ENCODE measurements around the gene TM4SF1. TPM values are rescaled to one million over a fixed set of nuclear protein-coding genes. Genes with fewer than 3 reads are reported as not detected.

TM4SF1 gene
- 125 TPM for total RNA-seq

- ATAC-seq: peak; percentile 92
Observed at GRCh38 chr3:149377408-149378364, at the start of gene TM4SF1. Gene TM4SF1, minus strand, starts transcription at chr3:149377649. Its CDS starts 102 bp downstream, at chr3:149377547.

- no peak for ATAC-seq
Observed at GRCh38 chr3:149426325-149426724, 48.9 kb upstream of the TM4SF1 start.

- ATAC-seq: no peak
Observed at GRCh38 chr3:149424918-149425317, 47.5 kb upstream of the TM4SF1 start.

- ATAC-seq: no peak
Observed at GRCh38 chr3:149421764-149422163, 44.3 kb upstream of the TM4SF1 start.

GRCh38 chr3:149419816-149420215 is 42.4 kb upstream of the TM4SF1 start:
- no peak for ATAC-seq

GRCh38 chr3:149417727-149418126 is 40.3 kb upstream of the TM4SF1 start:
- no peak for ATAC-seq

GRCh38 chr3:149417174-149417573 is 39.7 kb upstream of the TM4SF1 start:
- no peak for ATAC-seq

GRCh38 chr3:149415484-149415883 is 38.0 kb upstream of the TM4SF1 start:
- no peak for ATAC-seq

GRCh38 chr3:149414557-149415231 is 37.2 kb upstream of the TM4SF1 start:
- no peak for ATAC-seq

- no peak for ATAC-seq
Observed at GRCh38 chr3:149411583-149411982, 34.1 kb upstream of the TM4SF1 start.

- ATAC-seq: no peak
Observed at GRCh38 chr3:149409351-149409750, 31.9 kb upstream of the TM4SF1 start.

GRCh38 chr3:149407898-149408297 is 30.4 kb upstream of the TM4SF1 start:
- ATAC-seq: no peak

GRCh38 chr3:149406244-149406752 is 28.8 kb upstream of the TM4SF1 start:
- no peak for ATAC-seq

GRCh38 chr3:149403443-149403842 is 26.0 kb upstream of the TM4SF1 start:
- ATAC-seq: no peak

- no peak for ATAC-seq
Observed at GRCh38 chr3:149402481-149402880, 25.0 kb upstream of the TM4SF1 start.

- ATAC-seq: no peak
Observed at GRCh38 chr3:149401926-149402310, 24.5 kb upstream of the TM4SF1 start.

- ATAC-seq: peak; percentile 93
Observed at GRCh38 chr3:149401212-149401925, 23.9 kb upstream of the TM4SF1 start.

GRCh38 chr3:149400645-149401044 is 23.2 kb upstream of the TM4SF1 start:
- ATAC-seq: no peak

GRCh38 chr3:149398296-149398695 is 20.8 kb upstream of the TM4SF1 start:
- ATAC-seq: no peak

GRCh38 chr3:149397528-149397927 is 20.1 kb upstream of the TM4SF1 start:
- ATAC-seq: no peak

- no peak for ATAC-seq
Observed at GRCh38 chr3:149396476-149396875, 19.0 kb upstream of the TM4SF1 start.

- ATAC-seq: no peak
Observed at GRCh38 chr3:149395107-149396089, 17.9 kb upstream of the TM4SF1 start.

All from esophagus mucosa (tissue), 1 donor.